Stomach (tissue), 9 donors: ENCODE data around the gene ANKRD40. TPM values are rescaled to one million over a fixed set of nuclear protein-coding genes. Genes with fewer than 3 reads are reported as not detected.

ENCODE experiments used
- DNase-seq, 2 donors: peaks; one replicate each; pipeline versions ENCODE4 v3.0.0 to v3.0.0-alpha.2; 2013 to 2019
- H3K27ac ChIP-seq, 5 donors: fragments of 200-600 bp in 4 of 5; sonication (generic) in 4 of 5; one replicate each; pipeline ENCODE4 v1.5.1; 2013 to 2019; ENCODE audit warnings: mild to moderate bottlenecking in 1 of 5, moderate library complexity in 1 of 5
- H3K27me3 ChIP-seq, 3 donors: fragments of 200-600 bp; sonication (generic); one replicate each; pipeline ENCODE4 v1.5.1; 2017 to 2019; ENCODE audit warnings: mixed run types in 1 of 3
- H3K36me3 ChIP-seq, 4 donors: fragments of 200-600 bp; sonication (generic); 1 replicate in 3 of 4; 2 replicates in 1 of 4; pipeline ENCODE4 v1.5.1; 2016 to 2019
- H3K4me1 ChIP-seq, 4 donors: fragments of 200-600 bp; sonication (generic); one replicate each; pipeline ENCODE4 v1.5.1; 2016 to 2019
- H3K4me3 ChIP-seq, 4 donors: fragments of 200-600 bp; sonication (generic) in 3 of 4; one replicate each; pipeline ENCODE4 v1.5.1; 2016 to 2019; ENCODE audit warnings: mild to moderate bottlenecking in 1 of 4
- H3K9me3 ChIP-seq, 4 donors: fragments of 200-600 bp; sonication (generic); one replicate each; pipeline ENCODE4 v1.5.1; 2016 to 2019
- EP300 ChIP-seq: sonication (generic); formaldehyde crosslinking; IDR thresholded peaks from one replicate; pipeline ENCODE4 v1.6.1; 2017; ENCODE audit warnings: antibody characterized with exemption
- POLR2A ChIP-seq, 4 donors: fragments of 450-650 bp; IDR thresholded peaks; one replicate each; pipeline ENCODE4 v1.6.1; 2016; ENCODE audit warnings: antibody characterized with exemption in 4 of 4, control low read depth in 2 of 4, mild to moderate bottlenecking in 1 of 4, moderate library complexity in 1 of 4
- POLR2AphosphoS5 ChIP-seq, 3 donors: sonication (generic); formaldehyde crosslinking; IDR thresholded peaks; one replicate each; pipeline ENCODE4 v1.6.1; 2016; ENCODE audit warnings: antibody characterized with exemption in 3 of 3
- WGBS, 5 donors: extraction: QIAGEN DNeasy Blood & Tissue Kit in 3 of 5; methylation state at CpG; one replicate each; pipeline versions ENCODE4 v1.1.5 to v1.1.7; 2013 to 2018; 5-methylcytosine and 5-hydroxymethylcytosine counted together
- intact Hi-C: fragments of 100-400 bp; cut with DNase I; formaldehyde crosslinking; loops from one replicate; pipeline ENCODE4 v1.15.1; 2023; ENCODE audit warnings: low total_unique reads
- polyA plus RNA-seq, 3 donors: library from polyadenylated mRNA; stranded (reverse); fragments of 200-250 nt; gene quantifications; one replicate each; pipeline ENCODE4 v1.2.3, GENCODE V29; 2013
- total RNA-seq, 5 donors: library from RNA; depleted of rRNA; stranded (reverse); fragments of >200 nt; gene quantifications; one replicate each; pipeline versions ENCODE4 v1.1.0 to v1.2.3, GENCODE V29; 2014 to 2016
- TF ChIP-seq, protein P1 (sequence below), 7 experiments: fragments of 450-650 bp in 4 of 7; fragments of 200-600 bp in 3 of 7; sonication (generic) in 3 of 7; IDR thresholded peaks; one replicate each; pipeline ENCODE4 v1.5.1; 2016 to 2019; ENCODE audit warnings: antibody characterized with exemption in 7 of 7, control low read depth in 2 of 7, mild to moderate bottlenecking in 1 of 7
- donor health status: healthy with polysubstance abuse.
- donor health status: Bipolar disorder and iron deficiency.
- donor health status: healthy.

Gene ANKRD40
- total and polyA plus RNA-seq, 8 donors: 7.5 to 36.6 (median 19.9) TPM

DNA sequence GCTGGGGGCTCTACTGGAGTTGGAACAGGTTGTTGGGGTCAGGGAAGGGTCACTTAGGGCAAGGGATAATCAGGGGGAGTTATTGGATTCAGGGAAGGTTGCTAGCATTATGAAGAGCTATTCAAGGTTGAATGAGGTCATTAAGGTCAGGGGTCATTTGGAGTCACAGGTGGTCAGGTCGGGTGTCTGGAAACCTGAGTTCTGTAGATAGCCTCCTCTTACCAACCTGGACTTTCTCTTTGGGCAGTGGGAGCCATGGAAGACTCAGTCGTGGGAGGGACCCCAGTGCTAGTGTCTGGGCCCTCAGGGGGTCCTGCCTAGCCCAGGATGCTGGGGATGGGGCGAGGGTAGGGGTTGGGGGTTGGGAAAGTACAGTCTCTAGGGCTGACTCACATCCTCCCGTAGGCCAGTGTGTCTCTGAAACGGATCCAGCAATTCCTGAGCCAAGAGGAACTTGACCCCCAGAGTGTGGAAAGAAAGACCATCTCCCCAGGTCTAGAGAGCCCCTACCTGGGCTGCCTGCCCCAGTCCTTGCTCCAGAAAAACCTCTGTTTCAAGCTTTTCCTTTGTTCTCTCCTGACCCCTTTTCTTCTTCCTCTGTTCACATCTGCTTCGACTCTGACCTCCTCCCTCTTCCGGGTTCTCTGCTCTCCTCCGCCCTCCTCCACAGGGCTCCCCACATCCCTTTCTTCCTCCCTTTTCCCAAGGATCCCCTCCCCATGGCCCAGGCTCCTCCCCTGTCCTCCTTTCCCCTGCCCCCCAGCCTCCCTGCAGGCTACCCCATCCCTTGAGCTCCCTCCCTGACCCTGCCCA, 39.5 kb downstream of the ANKRD40 start:
- DNase-seq: no peak
- intact Hi-C loops: no loop called here
- H3K36me3 ChIP-seq: peaks cover 0 to 22% (median 8%) of the 10 kb centered on the region in 4 donors
- peaks cover 0 to 19% (median 0%) of the 10 kb centered on the region in 4 donors for H3K4me1 ChIP-seq
- H3K27me3 ChIP-seq: no peaks in the 10 kb centered on the region
- WGBS, 5 donors: 48 to 53% (median 50%) methylated on average over 8 of the region's 8 CpGs
- peak overlapping the region in 2 of 5 donors; percentile 24 to 39 for H3K27ac ChIP-seq
- H3K4me3 ChIP-seq: no peak overlapping the region
- TF ChIP-seq POLR2A (IDR thresholded peaks at IDR 0.05) (no peak), EP300 (no peak), POLR2AphosphoS5 (IDR thresholded peaks at IDR 0.05) (no peak)
- TF ChIP-seq, protein P1, sequence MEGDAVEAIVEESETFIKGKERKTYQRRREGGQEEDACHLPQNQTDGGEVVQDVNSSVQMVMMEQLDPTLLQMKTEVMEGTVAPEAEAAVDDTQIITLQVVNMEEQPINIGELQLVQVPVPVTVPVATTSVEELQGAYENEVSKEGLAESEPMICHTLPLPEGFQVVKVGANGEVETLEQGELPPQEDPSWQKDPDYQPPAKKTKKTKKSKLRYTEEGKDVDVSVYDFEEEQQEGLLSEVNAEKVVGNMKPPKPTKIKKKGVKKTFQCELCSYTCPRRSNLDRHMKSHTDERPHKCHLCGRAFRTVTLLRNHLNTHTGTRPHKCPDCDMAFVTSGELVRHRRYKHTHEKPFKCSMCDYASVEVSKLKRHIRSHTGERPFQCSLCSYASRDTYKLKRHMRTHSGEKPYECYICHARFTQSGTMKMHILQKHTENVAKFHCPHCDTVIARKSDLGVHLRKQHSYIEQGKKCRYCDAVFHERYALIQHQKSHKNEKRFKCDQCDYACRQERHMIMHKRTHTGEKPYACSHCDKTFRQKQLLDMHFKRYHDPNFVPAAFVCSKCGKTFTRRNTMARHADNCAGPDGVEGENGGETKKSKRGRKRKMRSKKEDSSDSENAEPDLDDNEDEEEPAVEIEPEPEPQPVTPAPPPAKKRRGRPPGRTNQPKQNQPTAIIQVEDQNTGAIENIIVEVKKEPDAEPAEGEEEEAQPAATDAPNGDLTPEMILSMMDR (IDR thresholded peaks at IDR 0.05): no peak
- no peaks in the 10 kb centered on the region for H3K9me3 ChIP-seq

DNA sequence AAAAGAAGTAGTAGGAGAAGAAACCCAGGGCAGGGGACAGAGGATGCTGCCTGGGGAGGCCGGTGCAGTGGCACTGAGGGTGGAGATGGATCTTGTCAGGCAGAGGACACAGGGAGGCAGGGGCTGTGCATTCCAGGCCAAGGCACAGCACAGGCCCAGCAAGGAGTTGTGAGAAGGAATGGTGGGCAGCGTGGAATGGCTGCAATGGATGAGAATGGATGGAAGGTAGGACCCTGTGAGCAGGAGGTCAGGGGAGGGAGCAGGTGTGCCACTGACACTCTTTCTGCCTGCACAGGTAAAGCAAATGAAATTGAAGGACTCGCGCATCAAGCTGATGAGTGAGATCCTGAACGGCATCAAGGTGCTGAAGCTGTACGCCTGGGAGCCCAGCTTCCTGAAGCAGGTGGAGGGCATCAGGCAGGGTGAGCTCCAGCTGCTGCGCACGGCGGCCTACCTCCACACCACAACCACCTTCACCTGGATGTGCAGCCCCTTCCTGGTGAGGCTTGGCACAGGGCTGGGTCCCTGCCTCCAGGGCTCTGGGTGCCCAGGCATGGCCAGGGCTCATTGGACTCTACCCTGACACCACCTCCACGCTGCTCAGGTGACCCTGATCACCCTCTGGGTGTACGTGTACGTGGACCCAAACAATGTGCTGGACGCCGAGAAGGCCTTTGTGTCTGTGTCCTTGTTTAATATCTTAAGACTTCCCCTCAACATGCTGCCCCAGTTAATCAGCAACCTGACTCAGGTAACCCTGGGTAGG, 40.3 kb downstream of the ANKRD40 start:
- no peaks in the 10 kb centered on the region for H3K27me3 ChIP-seq
- WGBS, 5 donors: 87 to 90% (median 89%) methylated on average over 13 to 14 of the region's 14 CpGs
- H3K27ac ChIP-seq: peak overlapping the region in 1 of 5 donors; percentile 1
- peaks cover 0 to 22% (median 7%) of the 10 kb centered on the region in 4 donors for H3K36me3 ChIP-seq
- TF ChIP-seq, protein P1 (IDR thresholded peaks at IDR 0.05): no peak
- no peak for TF ChIP-seq EP300
- no peak for TF ChIP-seq POLR2A (IDR thresholded peaks at IDR 0.05)
- no peak for TF ChIP-seq POLR2AphosphoS5 (IDR thresholded peaks at IDR 0.05)
- H3K4me1 ChIP-seq: peaks cover 0 to 23% (median under 1%) of the 10 kb centered on the region in 4 donors
- no peak for DNase-seq
- no peaks in the 10 kb centered on the region for H3K9me3 ChIP-seq
- intact Hi-C loops: no loop called here
- no peak overlapping the region for H3K4me3 ChIP-seq

DNA sequence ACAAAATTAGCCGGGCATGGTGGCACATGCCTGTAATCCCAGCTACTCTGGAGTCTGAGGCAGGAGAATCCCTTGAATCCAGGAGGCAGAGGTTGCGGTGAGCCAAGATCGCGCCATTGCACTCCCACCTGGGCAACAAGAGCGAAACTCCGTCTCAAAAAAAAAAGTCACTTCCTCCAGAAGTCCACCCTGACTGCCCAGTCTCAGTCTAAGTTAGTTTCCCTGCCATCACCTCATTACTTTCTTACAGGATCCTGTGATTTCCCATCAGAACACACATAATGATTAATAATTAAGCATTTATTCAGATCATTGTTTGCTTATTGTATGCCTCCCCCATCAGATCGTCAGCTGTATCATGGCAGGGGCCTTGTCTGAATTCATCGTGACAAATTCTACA, 41.4 kb downstream of the ANKRD40 start:
- intact Hi-C loops: no loop called here
- Histone ChIP-seq H3K4me3 (no peak overlapping the region), H3K27me3 (no peaks in the 10 kb centered on the region), H3K27ac (no peak overlapping the region), H3K36me3 (peaks cover 0 to 22% (median 5%) of the 10 kb centered on the region in 4 donors), H3K4me1 (peaks cover 10 to 33% (median 12%) of the 10 kb centered on the region in 4 donors), H3K9me3 (no peaks in the 10 kb centered on the region)
- 91 to 94% (median 93%) methylated on average over 8 of the region's 8 CpGs for WGBS, 5 donors
- DNase-seq: no peak
- TF ChIP-seq EP300 (no peak), POLR2AphosphoS5 (IDR thresholded peaks at IDR 0.05) (no peak), POLR2A (IDR thresholded peaks at IDR 0.05) (no peak)
- TF ChIP-seq, protein P1 (IDR thresholded peaks at IDR 0.05): no peak

DNA sequence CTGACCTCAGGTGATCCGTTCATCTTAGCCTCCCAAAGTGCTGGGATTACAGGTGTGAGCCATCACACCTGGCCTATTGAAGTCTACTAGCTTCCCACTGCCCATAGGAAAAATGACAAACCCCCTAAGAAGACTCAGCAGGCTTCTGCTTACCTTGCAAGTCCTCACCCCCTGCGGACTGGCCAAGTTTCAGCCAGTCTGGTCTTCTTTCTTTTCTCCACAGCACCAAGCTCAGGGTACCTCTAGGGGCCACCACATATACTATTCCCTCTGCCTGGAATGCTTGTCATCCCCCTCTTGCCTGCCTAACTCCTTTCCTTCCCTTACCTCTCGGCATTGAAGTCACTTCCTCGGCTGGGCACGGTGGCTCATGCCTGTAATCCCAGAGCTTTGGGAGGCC, 41.9 kb downstream of the ANKRD40 start:
- TF ChIP-seq, protein P1 (IDR thresholded peaks at IDR 0.05): no peak
- no peak for TF ChIP-seq POLR2A (IDR thresholded peaks at IDR 0.05)
- TF ChIP-seq POLR2AphosphoS5 (IDR thresholded peaks at IDR 0.05): no peak
- no peak for TF ChIP-seq EP300
- no peak overlapping the region for H3K27ac ChIP-seq
- H3K4me3 ChIP-seq: no peak overlapping the region
- H3K4me1 ChIP-seq: peaks cover 14 to 33% (median 17%) of the 10 kb centered on the region in 4 donors
- peaks cover 0 to 22% (median 5%) of the 10 kb centered on the region in 4 donors for H3K36me3 ChIP-seq
- 73 to 92% (median 86%) methylated on average over 5 of the region's 5 CpGs for WGBS, 5 donors
- no peak for DNase-seq
- intact Hi-C loops: no loop called here
- H3K27me3 ChIP-seq: no peaks in the 10 kb centered on the region
- H3K9me3 ChIP-seq: no peaks in the 10 kb centered on the region
